Measurements from ENCODE around the gene ERC1.

GRCh38 chr12:1319212-1319611 is 328.2 kb downstream of the ERC1 start:
- TF ChIP-seq POLR2AphosphoS5 (IDR thresholded peaks at IDR 0.05; ENCODE audit: borderline replicate concordance, low read depth, low read length) = no peak
- TF ChIP-seq EZH2 (IDR thresholded peaks at IDR 0.05) = no peak
- no peak for TF ChIP-seq FOXP2 (optimal IDR thresholded peaks at IDR 0.05; ENCODE audit: control extremely low read depth, extremely low read length, insufficient read depth)
